HG03439 (cell line): ENCODE results near the gene CCDC88C.
A peak's percentile ranks its signal among the peaks of the same experiment; 100 is the strongest.
"Not testable (repeated sequence)": the region's sequence is repeated elsewhere in the genome, so short reads cannot be mapped to it uniquely, and the experiment has no call there.

Source experiments
- ATAC-seq: cut with Tn5 transposase; IDR thresholded peaks from one replicate; pipeline ENCODE4 v1.9.1; 2021; ENCODE audit warnings: mild to moderate bottlenecking, moderate library complexity; ENCODE audit not compliant: unreplicated experiment

The CCDC88C gene

DNA sequence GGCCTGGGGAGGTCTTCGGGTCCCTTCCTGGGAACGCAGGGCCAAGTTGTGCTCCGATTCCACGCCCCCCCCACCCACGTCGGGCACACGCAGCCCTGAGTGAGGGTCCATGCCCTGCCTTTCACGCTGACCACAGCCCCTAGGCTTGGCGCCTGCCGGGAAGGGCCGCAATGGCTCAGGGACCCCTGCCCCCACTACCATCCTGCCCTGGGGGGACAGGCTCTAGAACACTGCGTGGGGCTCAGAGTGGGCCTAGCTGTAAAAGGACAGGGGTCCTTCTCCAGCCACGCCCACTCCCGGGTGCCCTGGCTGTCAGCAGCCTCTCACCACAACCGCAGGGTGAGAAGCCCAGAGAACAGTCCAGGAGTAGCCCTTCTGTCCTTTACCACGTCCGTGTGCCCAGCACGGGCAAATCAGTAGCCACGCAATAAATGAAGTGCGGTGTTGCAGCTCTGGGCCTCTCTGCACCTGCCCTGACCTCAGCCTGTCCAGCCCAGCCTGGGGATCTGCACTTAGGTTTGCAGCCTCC lies 163.8 kb downstream of the CCDC88C start:
- ATAC-seq, result no peak

DNA sequence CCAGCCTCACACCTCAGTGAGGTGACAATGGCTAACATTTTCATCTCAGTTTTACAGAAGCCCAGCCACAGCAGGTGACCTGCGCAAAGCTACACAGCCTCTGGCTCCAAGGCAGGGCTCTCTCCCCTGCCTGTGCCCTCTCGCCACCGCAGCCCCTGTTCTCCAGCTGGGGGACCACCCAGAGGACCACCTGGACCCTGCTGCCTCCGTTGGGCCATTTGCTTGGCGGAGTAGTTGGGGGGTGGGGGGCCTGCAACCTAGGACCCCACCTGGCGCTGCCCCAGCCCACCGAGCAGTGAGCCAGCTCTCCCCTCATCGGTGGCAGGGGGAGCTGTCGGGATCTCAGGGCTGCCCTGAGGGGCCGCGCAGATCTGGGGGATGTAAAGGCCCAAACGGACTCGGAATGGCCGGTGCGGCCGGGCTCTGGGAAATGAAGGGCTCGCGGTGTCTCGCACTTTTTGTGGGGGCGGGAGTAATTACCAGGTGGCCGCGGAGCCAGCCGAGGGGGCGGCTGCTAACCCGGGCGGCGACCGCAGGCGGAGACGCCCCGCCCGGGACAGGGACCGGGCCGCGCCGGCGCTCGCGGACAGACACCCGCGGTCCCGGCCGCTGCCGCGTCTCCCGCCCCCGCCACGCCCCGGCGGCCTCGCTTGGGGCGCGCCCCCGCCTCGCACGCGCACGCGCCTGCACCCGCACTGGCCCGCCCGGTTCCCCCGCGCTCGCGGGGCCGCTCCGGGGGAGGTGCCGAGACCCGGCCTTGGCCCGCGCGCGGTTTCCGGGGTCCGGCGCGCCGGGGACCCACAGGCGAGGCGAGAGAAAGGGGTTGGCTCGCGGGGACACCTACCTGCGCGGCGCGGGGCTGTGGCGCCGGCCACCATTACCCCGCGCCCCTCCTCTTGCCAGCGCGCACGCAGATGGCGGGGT lies 164.5 kb downstream of the CCDC88C start:
- ATAC-seq, result peak; percentile 32

DNA sequence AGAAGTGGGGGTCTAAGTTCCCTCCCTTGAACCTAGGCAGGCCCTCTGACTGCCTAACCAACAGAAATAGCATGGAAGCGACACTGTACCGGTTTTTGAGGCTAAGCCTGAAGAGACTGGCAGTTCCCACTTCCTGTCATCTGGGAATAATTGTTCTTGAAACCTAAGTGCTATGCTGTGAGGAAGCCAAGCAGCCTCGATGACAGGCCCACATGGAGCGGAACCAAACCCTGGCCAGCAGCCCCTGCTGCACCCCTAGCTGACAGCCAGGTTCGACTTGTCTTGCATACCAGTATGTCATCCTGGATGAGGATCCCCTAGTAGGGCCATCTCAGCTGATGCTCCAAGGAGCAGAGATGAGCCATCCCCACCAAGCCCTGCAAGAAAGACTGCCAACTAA lies 166.7 kb downstream of the CCDC88C start:
- ATAC-seq, result no peak

DNA sequence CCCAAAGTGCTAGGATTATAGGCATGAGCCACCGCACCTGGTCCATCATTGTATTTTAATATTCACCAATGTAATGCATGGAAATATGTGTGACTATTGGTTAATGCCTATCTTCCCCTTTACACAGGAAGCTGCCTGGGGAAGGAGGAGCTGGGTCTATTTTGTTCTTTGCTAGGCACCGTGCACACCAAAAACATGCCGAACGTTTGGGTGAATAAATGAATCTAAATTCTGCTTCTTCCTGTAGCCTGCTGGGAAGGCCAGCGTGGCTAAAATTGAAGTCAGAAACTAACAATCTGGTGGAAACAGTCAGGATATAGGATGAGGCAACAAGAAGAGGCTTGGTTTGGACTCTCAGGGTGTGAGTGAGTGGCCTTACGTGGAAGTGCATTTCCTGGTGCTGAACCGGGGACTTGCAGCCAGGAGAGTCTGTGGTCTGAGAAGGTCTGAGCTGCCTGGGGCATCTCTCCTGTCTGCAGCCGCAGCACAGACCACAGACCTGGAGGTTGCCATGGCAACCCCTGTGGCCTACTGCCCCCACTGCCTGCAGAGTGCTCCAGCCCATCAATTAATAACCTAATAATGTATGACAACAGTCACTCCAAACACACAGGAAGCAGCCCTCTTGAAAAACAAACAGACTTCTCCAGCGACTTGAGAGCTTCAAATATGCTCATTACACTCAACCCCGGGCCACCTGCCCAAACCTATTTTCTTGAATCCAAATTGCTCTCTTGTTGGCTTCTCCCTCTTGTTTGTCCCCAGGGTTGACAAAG lies 167.6 kb downstream of the CCDC88C start:
- ATAC-seq, result peak; percentile 80

DNA sequence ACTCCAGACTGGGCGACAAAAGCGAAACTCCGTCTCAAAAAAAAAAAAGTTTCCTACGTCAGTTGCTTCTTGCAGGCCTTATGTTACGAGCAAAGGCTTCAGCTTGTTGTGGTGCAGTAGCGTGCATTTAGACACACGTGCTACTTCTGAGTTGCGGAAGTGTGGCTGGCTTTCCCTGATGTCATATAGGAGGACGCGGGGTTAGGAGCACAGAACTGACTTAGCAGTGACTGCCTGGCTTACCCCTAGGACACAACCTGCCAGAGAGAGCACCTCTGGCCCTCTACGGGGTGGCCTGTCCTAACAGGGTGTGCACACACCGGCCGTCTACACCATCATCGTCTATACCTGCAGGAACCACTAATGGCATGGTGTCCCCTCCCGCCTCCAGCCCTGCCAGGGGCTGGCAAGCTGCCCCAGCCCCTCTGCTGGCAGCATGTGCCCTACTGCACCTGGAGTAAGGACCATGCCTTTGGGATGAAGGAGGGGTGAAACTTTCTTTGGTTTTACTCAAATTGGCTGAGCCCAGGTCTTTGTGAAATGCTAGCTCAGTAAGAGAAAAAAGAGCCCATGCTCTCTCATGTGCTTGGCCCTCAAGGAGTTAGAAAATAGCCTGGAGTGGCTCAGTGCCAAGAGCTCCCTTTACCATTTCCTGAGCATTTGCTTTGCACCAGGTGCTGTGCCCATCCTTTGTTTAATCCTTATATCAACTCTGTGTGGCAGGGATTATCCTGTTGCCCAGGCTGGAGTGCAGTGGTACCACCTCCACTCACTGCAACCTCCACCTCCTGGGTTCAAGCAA lies 171.4 kb downstream of the CCDC88C start:
- ATAC-seq, result no peak

DNA sequence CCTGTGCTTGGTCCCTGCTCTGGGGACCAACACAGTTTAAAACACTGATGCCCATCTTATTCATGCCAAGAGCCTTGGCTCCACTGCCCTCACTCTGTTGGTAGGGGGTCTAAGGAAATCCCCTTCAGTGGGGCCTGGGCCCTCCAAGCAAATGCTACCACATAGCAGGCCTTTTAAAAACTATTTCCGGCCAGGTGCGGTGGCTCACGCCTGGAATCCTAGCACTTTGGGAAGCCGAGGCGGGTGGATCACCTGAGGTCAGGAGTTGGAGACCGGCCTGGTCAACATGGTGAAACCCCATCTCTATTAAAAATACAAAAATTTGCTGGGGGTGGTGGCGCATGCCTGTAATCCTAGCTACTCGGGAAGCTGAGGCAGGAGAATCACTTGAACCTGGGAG lies 172.0 kb downstream of the CCDC88C start:
- ATAC-seq, result not testable (repeated sequence)

DNA sequence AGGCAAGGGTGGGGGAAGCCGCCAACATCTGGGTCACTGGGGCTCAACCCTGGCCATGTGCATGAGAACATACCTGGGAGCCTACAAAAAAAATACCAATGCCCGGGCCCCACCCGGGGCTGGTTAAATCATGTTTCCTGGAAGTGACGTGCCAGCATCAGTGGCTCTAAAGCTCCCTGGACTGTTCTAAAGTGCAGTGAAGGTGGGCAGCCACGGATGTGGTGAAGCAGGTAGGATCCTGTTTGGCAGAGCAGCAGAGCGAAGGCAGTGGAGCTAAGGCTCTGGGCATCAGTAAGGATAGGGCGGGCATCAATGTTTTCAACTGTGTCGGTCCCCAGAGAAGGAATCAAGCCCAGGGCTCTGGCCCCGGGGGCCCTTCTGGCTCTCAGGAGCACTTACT lies 172.6 kb downstream of the CCDC88C start:
- ATAC-seq, result no peak

DNA sequence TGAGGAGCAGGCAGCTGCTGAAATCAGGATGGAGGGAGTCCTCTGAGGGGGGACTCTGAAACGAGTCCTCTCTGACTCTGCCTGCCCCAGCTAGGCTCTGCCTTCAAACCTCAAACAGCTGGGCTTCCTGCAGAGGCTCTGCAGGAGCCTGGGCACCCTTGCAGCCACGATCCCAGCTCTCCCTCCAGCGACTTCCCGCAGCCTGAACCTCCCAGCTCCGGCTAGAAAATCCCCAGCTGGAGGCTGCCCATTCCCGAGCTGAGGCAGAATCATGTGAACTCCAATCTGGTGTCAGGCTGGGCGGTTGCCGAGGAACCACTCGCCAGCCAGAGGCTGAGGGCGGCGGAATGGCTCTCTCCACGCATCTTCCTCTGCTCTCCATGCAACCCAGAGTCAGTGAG lies 173.1 kb downstream of the CCDC88C start, which contains the start of gene GPR68:
Gene GPR68 (minus strand): TSS at position 204 of the 401 bp plus-strand sequence. CDS start 9,654 bp downstream, outside the sequence.
- ATAC-seq, result no peak

DNA sequence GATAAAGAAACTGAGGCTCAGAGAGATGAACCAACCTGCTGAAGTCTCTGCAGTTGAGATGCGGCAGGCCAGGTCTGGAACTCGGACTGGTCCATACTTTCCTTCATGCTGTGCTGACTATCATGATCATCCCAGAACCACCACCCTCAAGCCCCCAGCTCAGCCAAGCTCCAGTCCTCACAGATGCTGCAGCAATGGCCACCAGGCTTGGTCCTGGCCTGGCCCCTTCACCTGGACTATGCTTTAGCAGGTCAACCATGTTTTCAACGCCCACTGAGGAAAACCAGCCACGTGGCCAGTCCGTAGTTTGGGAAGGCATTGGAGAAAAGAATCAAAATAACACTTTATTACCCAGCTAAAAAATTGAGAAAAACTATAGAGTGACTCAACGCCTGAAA lies 174.5 kb downstream of the CCDC88C start:
- ATAC-seq, result no peak

DNA sequence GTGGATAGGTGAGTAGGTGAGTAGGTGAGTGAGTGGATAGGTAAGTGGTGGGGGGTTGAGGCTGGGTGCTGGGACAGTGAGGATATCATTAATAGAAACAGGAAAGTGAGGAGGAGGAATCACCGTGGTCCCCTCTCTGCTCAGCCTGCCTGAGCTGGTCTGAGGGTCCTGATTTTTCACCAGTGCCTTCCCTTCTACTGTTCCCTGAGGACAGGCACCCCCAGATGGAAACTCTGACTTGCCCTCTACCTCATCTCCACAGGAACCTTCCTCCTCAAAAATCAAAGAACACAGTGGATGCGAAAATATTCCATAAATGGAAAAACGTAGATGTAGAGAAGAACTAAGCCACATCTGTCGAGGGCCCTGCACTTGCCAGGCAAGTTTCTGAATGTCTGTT lies 175.0 kb downstream of the CCDC88C start:
- ATAC-seq, result no peak

DNA sequence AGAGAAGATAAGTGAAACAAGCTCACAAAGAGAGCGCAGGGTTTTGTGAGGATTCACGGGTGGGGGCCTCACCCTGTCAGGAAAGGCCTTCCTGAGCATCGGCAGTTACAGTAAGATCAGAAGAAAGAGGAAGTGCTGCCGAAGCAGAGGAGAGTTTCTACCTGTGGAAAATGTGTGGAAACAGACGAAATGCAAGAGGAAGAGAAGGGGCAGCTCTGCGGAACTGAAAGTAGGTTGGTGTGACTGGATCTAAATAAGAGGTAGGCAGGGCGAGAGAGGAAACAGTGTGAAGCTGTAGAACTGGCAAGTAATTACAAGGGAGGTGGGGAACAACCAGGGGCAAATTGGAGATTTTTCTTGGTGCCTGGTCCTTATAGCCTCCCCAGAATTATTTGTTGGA lies 175.8 kb downstream of the CCDC88C start:
- ATAC-seq, result peak; percentile 48

DNA sequence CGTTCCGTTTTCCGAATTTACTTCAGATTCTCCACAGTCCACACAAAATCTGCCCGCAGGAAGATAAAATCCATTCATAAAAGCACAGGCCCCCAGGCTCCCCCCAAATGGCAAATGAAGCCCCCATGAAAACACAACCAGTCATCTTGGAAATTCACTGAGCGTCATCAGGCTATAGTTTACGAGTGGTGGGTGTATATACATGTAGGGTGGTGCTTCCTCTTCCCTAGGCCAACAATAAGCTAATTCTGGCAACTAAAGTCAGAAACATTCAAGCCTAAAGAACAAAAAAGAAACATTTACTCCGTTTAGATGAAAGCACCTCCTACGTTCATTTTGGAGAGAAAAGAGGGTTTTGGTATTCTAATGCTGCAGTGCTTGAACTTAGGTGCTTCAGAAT lies 179.0 kb downstream of the CCDC88C start:
- ATAC-seq, result no peak

DNA sequence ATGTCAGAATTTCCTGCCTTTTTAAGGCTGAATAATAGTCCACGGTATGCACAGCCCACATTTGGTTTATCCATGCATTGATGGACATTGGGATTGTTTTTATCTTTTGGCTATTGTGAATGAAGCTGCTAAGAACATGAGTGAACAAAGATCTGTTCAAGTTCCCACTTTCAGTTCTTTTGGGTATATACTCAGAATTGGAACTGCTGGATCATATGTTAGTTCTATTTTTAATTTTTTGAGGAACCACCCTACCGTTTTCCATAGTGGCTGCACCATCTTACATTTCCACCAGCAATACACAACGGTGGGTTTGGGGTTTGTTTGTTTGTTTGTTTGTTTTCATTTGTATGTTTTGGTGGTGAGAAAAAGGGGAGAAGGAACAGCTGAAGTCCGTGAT lies 179.5 kb downstream of the CCDC88C start:
- no peak for ATAC-seq

DNA sequence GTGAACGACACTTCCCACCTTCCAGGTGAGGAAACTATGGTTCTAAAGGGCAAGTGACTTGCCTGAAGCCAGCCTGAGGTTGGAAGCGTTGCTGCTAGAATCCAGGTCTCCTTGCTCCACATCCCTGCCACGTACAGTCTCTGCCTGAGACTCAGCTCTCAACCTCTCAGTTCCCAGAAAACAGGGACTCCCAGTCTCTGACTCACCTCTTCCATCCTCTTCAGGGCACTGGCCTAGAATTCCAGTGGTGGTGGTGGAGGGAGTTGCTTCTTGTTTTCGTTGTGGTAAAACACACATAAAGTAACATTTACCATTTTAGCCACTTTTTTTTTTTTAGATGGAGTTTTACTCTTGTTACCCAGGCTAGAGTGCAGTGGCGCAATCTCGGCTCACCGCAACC lies 180.4 kb downstream of the CCDC88C start:
- ATAC-seq, result no peak

DNA sequence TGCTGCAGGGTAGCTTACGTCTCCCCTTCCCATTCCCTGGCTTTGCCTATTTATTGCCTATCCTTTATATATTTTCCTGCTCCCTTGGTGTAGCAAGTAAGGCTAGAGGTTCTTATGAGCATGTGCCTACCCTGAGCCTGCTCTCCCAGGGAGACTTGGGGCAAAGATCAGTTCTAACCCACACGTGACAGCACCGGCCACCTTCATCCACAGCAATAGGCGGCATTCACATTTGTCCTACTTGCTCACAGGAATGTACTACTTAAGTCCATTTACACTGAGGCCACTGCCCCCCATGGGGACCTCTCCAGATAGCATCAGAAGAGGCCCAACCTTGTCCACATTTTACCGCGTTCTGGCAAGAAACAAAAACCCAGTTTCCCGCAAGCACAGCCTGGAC lies 181.8 kb downstream of the CCDC88C start:
- no peak for ATAC-seq

DNA sequence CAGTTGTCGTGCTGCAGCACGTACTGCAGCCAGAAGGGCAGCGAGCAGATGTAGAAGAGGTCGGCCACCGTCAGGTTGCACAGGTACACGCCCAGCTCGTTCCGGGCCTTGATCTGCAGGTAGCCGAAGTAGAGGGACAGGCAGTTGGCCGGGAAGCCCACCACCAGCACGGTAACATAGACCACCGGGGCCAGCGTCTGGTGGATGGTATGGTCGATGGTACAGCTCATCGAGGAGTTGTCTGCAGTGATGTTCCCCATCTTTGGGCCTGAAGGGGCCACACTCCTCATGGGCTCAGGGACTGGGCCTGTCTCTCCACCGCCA lies 182.9 kb downstream of the CCDC88C start:
- ATAC-seq, result no peak

DNA sequence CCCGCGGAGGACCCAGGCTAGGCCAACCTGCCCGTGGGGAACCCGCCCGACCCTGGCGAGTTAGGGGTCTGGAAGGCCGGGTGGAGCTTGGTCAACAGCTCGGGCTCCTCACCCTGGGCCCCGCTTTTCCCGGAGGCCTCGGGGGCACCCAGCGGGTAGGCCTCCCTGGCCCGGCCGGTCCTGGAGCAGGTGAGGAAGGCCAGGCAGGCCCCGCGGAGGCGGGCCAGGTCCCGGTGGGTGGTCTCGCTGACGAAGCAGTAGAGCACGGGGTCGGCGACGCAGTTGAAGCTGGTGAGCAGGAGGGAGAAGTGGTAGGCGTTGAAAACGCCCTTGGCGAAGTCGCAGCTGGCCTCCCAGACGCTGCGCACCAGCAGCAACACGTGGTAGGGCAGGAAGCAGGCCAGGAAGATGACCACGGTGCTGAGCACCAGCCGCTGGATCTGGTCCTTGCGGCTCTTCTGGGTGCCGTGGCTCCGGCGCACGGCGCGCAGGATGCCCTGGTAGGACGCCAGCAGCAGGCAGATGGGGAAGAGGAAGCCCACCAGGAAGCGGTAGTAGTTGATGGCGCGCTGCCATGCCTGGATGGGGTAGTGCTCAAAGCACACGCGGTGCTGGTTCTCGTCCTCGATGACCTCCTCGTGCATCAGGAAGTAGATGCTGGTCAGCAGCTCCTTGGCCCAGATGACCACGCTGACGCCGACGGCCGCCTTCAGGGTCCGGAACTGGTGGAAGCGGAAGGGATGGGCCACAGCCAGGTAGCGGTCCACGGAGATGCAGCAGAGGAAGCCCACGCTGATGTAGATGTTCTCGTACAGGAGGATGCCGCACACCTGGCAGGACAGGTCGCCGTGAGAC lies 183.5 kb downstream of the CCDC88C start:
- ATAC-seq, result no peak

DNA sequence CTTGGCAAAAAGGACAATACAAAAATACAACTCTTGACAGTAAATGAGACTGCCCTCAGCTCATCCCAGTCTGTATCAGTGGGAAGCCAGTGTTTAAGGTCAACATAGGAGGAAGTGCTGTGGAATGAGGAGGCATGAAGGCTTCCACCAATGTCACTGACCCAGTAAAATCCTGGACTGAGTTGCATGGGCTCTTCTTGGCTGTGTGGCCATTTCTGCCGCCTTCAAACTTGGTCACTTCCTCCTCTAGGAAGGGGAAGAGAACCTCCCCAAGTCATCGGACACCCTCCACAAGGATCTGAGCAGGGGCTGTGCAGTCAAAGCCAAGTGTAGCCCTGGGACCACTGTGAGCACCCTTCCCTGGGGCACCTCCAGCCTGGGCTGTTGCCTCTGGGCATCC lies 185.0 kb downstream of the CCDC88C start:
- no peak for ATAC-seq

DNA sequence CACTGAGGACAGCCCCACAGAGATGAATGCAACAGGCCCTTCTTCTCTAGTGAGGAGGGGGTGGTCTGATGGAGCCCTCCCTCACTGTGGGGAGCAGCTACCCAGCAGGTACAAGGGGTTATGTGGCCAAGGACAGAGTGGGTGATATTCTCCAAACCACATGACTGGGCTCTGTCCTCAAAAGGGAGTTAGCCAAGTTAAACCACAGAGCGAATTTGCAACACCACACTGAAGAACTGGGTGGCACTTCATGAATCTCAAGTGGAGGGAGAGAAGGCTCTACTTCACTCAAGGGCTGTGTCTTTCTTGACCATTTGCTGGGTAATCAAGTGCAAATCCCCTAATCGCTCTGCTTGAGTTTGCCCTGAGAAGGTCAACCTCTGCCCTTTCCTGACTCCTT lies 185.6 kb downstream of the CCDC88C start:
- no peak for ATAC-seq

DNA sequence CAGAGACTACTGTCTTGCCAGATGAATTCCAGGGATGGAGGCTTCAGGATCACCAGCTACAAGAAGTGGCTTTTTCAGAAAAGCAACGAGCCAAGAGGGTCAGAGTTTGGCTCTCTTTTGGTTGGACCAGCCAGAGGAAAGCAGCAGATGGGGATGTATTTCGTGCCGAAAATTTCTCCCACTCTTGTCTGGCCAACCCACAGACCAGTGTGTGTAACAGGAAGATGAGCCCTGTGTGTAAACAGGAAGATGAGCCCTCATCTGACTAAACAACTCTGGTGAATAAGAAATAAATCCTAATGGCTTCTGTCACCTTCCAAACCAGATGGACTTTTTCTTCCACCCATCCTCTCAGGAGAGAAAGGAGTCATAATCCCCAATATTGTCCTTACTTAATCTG lies 186.2 kb downstream of the CCDC88C start:
- no peak for ATAC-seq
